Brain pericyte (primary cell): ENCODE measurements around the gene PTHLH.

Experiments
- DNase-seq: peaks from one replicate; pipeline ENCODE4 v3.0.0-alpha.2; 2012; ENCODE audit warnings: low read depth, low spot score

The PTHLH gene

GRCh38 chr12:27972721-27973120, at the start of gene PTHLH:
PTHLH (minus strand) TSS chr12:27972733; CDS start chr12:27969494, 3,239 bp downstream.
- no peak for DNase-seq

GRCh38 chr12:28021704-28022103, 49.2 kb upstream of the PTHLH start:
- no peak for DNase-seq

GRCh38 chr12:28017873-28018255, 45.3 kb upstream of the PTHLH start:
- DNase-seq = no peak

- no peak for DNase-seq
Observed at GRCh38 chr12:28017126-28017872, 44.8 kb upstream of the PTHLH start.

GRCh38 chr12:28015165-28015564, 42.6 kb upstream of the PTHLH start:
- DNase-seq = no peak

GRCh38 chr12:28014196-28014595, 41.7 kb upstream of the PTHLH start:
- DNase-seq = no peak

- no peak for DNase-seq
Observed at GRCh38 chr12:28012333-28012918, 39.9 kb upstream of the PTHLH start.

GRCh38 chr12:28010036-28010435, 37.5 kb upstream of the PTHLH start:
- no peak for DNase-seq

- DNase-seq = no peak
Observed at GRCh38 chr12:27999970-28000369, 27.4 kb upstream of the PTHLH start.

- DNase-seq = no peak
Observed at GRCh38 chr12:27999521-27999920, 27.0 kb upstream of the PTHLH start.

GRCh38 chr12:27998658-27999057, 26.1 kb upstream of the PTHLH start:
- DNase-seq = no peak

GRCh38 chr12:27998170-27998569, 25.6 kb upstream of the PTHLH start:
- DNase-seq = no peak

- DNase-seq = no peak
Observed at GRCh38 chr12:27996761-27997160, 24.2 kb upstream of the PTHLH start.

- no peak for DNase-seq
Observed at GRCh38 chr12:27995406-27995805, 22.9 kb upstream of the PTHLH start.

GRCh38 chr12:27988594-27989233, 16.2 kb upstream of the PTHLH start:
- no peak for DNase-seq

GRCh38 chr12:27987331-27987730, 14.8 kb upstream of the PTHLH start:
- no peak for DNase-seq

- DNase-seq = no peak
Observed at GRCh38 chr12:27984275-27984674, 11.7 kb upstream of the PTHLH start.

GRCh38 chr12:27982951-27983350, 10.4 kb upstream of the PTHLH start:
- no peak for DNase-seq

- DNase-seq = no peak
Observed at GRCh38 chr12:27982385-27982784, 9.9 kb upstream of the PTHLH start.

- DNase-seq = no peak
Observed at GRCh38 chr12:27981874-27982273, 9.3 kb upstream of the PTHLH start.

- no peak for DNase-seq
Observed at GRCh38 chr12:27979145-27979544, 6.6 kb upstream of the PTHLH start.

- no peak for DNase-seq
Observed at GRCh38 chr12:27975222-27976136, 2.9 kb upstream of the PTHLH start.
